HL-60 (cell line): ENCODE measurements around the gene CFTR.

Experiments used
- CTCF ChIP-seq: IDR thresholded peaks from one replicate; pipeline ENCODE4 v1.5.1; 2011; ENCODE audit warnings: low read length, control low read depth, inconsistent platforms; ENCODE audit not compliant: insufficient read depth
- REST ChIP-seq: IDR thresholded peaks from 2 replicates; pipeline ENCODE4 v1.6.1; 2012; ENCODE audit warnings: low read depth; ENCODE audit not compliant: insufficient replicate concordance
- SPI1 ChIP-seq: IDR thresholded peaks from 2 replicates; pipeline ENCODE4 v1.6.1; 2012; ENCODE audit warnings: low read depth, mild to moderate bottlenecking, borderline replicate concordance

GRCh38 chr7:117489016-117489415 is 9.2 kb downstream of the CFTR start:
- TF ChIP-seq CTCF, result no peak
- TF ChIP-seq REST, result no peak
- no peak for TF ChIP-seq SPI1
